Cardiac fibroblast (primary cell): ENCODE measurements around the gene ST3GAL4.
A peak's percentile ranks its signal among the peaks of the same experiment; 100 is the strongest.

Experiments
- DNase-seq, 2 donors: peaks; one replicate each; pipeline versions ENCODE4 v3.0.0 to v3.0.0-alpha.2; 2010; ENCODE audit warnings: low read depth in 2 of 2
- H3K4me3 ChIP-seq, 2 donors: replicated peaks in 1 of 2; 1 replicate in 1 of 2; 2 replicates in 1 of 2; pipeline ENCODE4 v1.5.1; 2011; ENCODE audit warnings: low read depth in 2 of 2, low read length in 2 of 2, mild to moderate bottlenecking in 2 of 2, moderate library complexity in 1 of 2
- TF ChIP-seq, protein P1 (sequence below): IDR thresholded peaks from one replicate; pipeline ENCODE4 v1.5.1; 2011; ENCODE audit warnings: low read depth, mild to moderate bottlenecking, low read length, inconsistent platforms

Gene ST3GAL4

GRCh38 chr11:126411971-126412381 lies 56.5 kb downstream of the ST3GAL4 start:
- DNase-seq: peak in 1 of 2 donors; percentile 84
- TF ChIP-seq, protein P1, sequence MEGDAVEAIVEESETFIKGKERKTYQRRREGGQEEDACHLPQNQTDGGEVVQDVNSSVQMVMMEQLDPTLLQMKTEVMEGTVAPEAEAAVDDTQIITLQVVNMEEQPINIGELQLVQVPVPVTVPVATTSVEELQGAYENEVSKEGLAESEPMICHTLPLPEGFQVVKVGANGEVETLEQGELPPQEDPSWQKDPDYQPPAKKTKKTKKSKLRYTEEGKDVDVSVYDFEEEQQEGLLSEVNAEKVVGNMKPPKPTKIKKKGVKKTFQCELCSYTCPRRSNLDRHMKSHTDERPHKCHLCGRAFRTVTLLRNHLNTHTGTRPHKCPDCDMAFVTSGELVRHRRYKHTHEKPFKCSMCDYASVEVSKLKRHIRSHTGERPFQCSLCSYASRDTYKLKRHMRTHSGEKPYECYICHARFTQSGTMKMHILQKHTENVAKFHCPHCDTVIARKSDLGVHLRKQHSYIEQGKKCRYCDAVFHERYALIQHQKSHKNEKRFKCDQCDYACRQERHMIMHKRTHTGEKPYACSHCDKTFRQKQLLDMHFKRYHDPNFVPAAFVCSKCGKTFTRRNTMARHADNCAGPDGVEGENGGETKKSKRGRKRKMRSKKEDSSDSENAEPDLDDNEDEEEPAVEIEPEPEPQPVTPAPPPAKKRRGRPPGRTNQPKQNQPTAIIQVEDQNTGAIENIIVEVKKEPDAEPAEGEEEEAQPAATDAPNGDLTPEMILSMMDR: peak; percentile 25
- H3K4me3 ChIP-seq: no peak overlapping the region

DNA sequence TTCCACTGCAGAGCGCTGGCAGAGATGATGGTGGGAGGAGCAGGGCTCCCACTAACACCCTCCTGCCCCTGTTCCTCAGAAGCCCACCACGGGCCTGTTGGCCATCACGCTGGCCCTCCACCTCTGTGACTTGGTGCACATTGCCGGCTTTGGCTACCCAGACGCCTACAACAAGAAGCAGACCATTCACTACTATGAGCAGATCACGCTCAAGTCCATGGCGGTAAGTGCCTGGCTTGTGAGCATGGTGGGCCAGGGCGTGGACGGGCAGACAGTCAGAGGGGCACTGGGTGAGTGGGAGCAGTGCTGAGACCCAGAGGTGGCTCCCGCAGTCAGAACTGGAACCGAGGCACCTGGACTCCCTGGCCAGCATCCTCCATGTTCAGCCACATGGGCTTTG lies 57.9 kb downstream of the ST3GAL4 start:
- TF ChIP-seq, protein P1: no peak
- no peak for DNase-seq
- H3K4me3 ChIP-seq: no peak overlapping the region

- H3K4me3 ChIP-seq: no peak overlapping the region
- DNase-seq: no peak
- TF ChIP-seq, protein P1: no peak
Measured at GRCh38 chr11:126413843-126414405, 58.4 kb downstream of the ST3GAL4 start.

DNA sequence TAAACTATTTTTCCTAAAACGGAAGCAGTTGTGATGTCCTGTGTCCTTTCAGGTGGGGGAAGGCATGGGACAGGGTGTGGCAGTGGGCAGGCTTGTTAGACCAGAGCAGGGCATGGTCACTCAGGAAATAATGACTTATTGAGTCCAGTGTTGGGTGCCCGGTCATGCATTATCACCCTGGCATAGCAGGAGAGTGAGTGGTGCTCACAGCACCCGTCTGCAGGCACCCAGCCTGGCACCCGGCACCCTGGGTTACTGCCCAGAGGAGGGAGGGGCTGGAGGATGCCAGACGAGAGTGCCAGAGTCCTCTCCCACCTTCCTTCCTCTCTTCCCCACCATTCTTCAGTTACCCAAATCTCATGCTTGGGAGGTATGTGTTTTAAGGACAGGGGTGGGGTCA lies 59.1 kb downstream of the ST3GAL4 start:
- no peak for DNase-seq
- H3K4me3 ChIP-seq: no peak overlapping the region
- TF ChIP-seq, protein P1: no peak

DNA sequence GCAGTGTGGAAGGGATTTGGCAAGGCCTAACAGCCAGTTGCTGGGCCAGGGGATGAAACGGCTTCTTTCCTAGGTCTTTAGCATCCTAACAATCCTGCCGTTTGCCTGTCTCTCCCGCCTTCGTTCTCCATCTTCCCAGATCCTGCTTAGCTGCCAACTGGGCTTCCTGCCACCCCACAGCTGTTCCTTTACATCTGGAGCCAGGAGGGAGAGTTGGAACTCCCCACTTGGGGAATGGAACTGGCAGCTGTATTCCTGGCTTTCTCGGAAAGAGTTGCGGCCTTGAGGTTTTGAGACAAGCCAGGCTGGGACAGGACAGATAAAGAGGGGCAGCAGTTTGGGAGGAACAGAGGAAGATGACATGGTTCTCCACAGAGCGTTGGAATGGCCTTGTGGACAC lies 59.6 kb downstream of the ST3GAL4 start:
- TF ChIP-seq, protein P1: no peak
- H3K4me3 ChIP-seq: no peak overlapping the region
- DNase-seq: peak; percentile 31 to 97

GRCh38 chr11:126415669-126416420 lies 60.4 kb downstream of the ST3GAL4 start:
- H3K4me3 ChIP-seq: no peak overlapping the region
- DNase-seq: peak in 1 of 2 donors; percentile 92
- TF ChIP-seq, protein P1: no peak
